Lower leg skin (tissue), 3 donors: Measurements from ENCODE around the gene AK2.

Experiments used
- POLR2A ChIP-seq, 2 donors: fragments of 450-650 bp; IDR thresholded peaks; one replicate each; pipeline ENCODE4 v1.6.1; 2016 to 2017; ENCODE audit warnings: antibody characterized with exemption in 2 of 2, mild to moderate bottlenecking in 1 of 2, moderate library complexity in 1 of 2
- TF ChIP-seq, protein P1 (sequence below), 3 donors: fragments of 450-650 bp; IDR thresholded peaks; one replicate each; pipeline ENCODE4 v1.5.1; 2016; ENCODE audit warnings: antibody characterized with exemption in 3 of 3, mild to moderate bottlenecking in 3 of 3, moderate library complexity in 2 of 3

- TF ChIP-seq, protein P1, sequence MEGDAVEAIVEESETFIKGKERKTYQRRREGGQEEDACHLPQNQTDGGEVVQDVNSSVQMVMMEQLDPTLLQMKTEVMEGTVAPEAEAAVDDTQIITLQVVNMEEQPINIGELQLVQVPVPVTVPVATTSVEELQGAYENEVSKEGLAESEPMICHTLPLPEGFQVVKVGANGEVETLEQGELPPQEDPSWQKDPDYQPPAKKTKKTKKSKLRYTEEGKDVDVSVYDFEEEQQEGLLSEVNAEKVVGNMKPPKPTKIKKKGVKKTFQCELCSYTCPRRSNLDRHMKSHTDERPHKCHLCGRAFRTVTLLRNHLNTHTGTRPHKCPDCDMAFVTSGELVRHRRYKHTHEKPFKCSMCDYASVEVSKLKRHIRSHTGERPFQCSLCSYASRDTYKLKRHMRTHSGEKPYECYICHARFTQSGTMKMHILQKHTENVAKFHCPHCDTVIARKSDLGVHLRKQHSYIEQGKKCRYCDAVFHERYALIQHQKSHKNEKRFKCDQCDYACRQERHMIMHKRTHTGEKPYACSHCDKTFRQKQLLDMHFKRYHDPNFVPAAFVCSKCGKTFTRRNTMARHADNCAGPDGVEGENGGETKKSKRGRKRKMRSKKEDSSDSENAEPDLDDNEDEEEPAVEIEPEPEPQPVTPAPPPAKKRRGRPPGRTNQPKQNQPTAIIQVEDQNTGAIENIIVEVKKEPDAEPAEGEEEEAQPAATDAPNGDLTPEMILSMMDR (IDR thresholded peaks at IDR 0.05), result no peak
- no peak for TF ChIP-seq POLR2A (IDR thresholded peaks at IDR 0.05)
Observed at GRCh38 chr1:32991386-32991785, 45.3 kb downstream of the AK2 start.
